Cardiac fibroblast (primary cell): ENCODE measurements around the gene EXOC6B.

Source experiments
- DNase-seq, 2 donors: peaks; one replicate each; pipeline versions ENCODE4 v3.0.0 to v3.0.0-alpha.2; 2010; ENCODE audit warnings: low read depth in 2 of 2
- H3K4me3 ChIP-seq, 2 donors: replicated peaks in 1 of 2; 1 replicate in 1 of 2; 2 replicates in 1 of 2; pipeline ENCODE4 v1.5.1; 2011; ENCODE audit warnings: low read depth in 2 of 2, low read length in 2 of 2, mild to moderate bottlenecking in 2 of 2, moderate library complexity in 1 of 2
- TF ChIP-seq, protein P1 (sequence below): IDR thresholded peaks from one replicate; pipeline ENCODE4 v1.5.1; 2011; ENCODE audit warnings: low read depth, mild to moderate bottlenecking, low read length, inconsistent platforms

EXOC6B gene

DNA sequence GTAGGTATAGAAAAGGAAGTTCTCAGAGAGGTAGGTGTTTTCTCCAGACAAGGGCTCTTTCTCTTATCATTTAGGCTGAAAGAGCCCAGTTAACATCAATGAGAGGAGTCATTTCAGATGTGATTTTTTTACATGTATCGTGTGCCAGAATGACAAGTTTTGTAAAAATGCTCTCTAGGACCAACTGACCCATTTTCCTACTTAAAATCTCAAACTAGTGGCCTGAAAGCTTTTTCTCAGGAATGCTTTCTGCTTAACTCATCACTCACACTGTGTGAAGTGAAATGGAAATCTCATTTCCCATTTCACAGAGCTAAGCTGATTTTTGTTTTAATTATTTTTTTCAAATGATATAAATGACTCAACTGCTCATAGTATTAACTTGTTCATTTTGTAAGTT lies 549.5 kb downstream of the EXOC6B start:
- TF ChIP-seq, protein P1, sequence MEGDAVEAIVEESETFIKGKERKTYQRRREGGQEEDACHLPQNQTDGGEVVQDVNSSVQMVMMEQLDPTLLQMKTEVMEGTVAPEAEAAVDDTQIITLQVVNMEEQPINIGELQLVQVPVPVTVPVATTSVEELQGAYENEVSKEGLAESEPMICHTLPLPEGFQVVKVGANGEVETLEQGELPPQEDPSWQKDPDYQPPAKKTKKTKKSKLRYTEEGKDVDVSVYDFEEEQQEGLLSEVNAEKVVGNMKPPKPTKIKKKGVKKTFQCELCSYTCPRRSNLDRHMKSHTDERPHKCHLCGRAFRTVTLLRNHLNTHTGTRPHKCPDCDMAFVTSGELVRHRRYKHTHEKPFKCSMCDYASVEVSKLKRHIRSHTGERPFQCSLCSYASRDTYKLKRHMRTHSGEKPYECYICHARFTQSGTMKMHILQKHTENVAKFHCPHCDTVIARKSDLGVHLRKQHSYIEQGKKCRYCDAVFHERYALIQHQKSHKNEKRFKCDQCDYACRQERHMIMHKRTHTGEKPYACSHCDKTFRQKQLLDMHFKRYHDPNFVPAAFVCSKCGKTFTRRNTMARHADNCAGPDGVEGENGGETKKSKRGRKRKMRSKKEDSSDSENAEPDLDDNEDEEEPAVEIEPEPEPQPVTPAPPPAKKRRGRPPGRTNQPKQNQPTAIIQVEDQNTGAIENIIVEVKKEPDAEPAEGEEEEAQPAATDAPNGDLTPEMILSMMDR, result no peak
- H3K4me3 ChIP-seq, result no peak overlapping the region
- DNase-seq, result peak in 1 of 2 donors; percentile 23

DNA sequence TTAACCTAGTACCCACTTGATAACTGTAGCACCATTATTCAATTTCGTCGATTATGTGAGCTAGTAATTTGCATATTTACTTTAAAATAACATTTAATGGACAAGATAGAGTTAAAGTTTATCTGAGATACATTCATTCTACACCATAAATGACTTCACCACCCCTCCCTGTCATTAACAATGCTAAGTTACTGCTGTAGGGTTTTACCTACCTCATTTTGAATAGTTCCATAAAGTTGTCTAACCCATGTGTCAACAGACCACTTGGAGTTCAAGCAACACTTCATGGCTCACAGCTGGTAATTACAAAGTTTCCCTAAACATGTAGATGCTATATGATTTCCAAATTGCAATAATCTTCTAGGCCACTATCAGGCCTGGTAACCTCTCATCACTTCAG lies 550.7 kb downstream of the EXOC6B start:
- no peak overlapping the region for H3K4me3 ChIP-seq
- TF ChIP-seq, protein P1, result no peak
- no peak for DNase-seq

DNA sequence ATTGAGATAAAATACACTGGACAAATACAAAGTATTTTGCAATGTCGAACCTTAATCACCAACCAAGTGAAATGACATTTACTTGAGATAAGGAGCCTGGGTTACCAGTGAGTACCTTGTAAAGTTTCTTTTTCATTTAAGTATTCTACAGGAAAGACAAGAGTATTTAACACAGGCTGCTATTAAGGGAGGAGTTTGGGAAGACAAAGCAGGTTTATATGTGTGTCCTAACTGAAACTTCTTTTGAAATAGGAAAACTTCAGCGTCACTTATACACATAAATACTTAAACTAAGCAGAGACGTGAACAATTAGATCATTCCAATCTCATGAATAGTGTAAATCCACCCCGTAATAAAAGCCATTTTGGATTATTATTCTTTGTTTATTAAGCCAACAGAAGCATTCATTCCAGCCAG lies 551.4 kb downstream of the EXOC6B start:
- DNase-seq, result no peak
- H3K4me3 ChIP-seq, result no peak overlapping the region
- TF ChIP-seq, protein P1, result no peak

DNA sequence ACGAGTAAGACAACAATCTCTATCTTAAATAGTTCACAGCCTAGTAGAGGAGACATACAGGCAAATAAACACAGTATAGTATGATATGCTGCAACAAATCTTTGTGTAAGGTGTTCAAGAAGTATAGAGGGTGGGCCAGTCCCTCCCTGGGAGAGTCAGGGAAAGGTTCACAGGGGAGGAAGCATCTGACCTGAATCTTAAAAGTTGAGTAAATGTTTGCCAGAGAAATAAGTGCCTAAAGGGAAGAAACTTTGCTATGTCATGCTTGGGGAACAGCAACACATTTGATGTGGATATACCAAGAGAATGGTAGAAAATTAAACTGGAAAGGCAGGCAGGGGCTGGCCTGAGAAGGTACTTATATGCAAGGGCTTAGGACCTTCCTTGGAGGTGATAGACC lies 552.4 kb downstream of the EXOC6B start:
- TF ChIP-seq, protein P1, result no peak
- DNase-seq, result no peak
- H3K4me3 ChIP-seq, result no peak overlapping the region

DNA sequence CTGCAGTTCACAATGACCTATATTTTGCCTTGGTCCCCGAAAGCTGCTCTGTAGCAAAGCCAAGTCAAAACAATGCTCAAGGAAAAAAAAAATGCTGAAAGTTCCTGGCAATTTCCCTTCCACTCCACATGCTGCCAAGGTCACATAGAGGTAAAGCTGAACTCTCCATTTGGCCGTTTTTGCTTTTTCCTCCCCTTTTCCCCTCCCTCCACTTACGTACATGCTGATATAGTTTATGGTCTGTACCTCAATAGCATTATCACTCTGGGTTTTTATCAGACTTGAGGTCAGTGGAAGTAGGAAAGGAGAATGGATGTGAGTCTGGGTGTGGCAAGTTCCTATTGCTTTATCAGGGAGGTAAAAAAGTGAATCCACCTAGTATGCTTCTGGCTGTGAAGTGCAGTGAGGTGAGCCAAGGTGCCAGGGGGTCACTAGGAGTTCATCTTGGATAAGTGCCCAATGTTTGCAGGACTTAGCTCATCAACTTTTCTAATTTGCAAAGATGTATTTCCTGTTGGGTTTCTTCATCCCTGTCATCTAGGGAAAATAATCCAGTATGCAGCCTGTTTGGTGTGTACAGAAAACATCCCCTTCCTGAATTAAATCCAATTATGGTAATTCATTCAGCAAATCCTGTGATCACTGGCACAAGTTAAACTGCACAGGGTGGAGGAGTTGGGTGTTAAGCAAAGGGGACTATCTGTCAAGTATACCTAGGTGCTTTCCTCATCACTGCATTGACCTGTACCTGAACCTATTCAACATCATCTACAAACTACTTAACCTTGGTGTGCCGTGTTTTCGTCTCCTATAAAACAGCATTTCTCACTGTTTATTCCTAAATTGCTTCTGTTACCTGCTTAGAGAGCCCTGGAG lies 553.8 kb downstream of the EXOC6B start:
- TF ChIP-seq, protein P1, result no peak
- DNase-seq, result peak in 1 of 2 donors; percentile 86
- no peak overlapping the region for H3K4me3 ChIP-seq

DNA sequence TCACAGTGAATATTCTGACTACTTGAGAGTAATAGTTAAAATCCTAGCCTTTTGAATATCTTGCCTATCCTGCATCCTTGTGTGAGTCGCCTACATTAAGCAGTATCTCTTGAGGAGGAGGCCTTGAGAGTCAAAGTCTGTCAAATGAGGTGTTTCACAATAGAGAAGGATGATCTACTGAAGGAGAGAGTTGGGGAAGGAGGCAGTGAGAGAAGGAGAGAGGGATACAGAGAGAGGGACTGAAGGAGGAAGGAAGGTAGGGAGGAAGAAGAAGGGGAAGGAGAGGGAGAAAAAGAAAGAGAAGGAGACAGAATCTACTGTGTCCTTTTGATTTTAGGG lies 554.6 kb downstream of the EXOC6B start:
- no peak for DNase-seq
- no peak overlapping the region for H3K4me3 ChIP-seq
- TF ChIP-seq, protein P1, result no peak
